Measurements from ENCODE around the gene ERC1. TPM values are rescaled to one million over a fixed set of nuclear protein-coding genes. Genes with fewer than 3 reads are reported as not detected.

ERC1 gene
- total and polyA plus RNA-seq, 2 donors from 2014 or later: 5.1 to 68.3 TPM

DNA sequence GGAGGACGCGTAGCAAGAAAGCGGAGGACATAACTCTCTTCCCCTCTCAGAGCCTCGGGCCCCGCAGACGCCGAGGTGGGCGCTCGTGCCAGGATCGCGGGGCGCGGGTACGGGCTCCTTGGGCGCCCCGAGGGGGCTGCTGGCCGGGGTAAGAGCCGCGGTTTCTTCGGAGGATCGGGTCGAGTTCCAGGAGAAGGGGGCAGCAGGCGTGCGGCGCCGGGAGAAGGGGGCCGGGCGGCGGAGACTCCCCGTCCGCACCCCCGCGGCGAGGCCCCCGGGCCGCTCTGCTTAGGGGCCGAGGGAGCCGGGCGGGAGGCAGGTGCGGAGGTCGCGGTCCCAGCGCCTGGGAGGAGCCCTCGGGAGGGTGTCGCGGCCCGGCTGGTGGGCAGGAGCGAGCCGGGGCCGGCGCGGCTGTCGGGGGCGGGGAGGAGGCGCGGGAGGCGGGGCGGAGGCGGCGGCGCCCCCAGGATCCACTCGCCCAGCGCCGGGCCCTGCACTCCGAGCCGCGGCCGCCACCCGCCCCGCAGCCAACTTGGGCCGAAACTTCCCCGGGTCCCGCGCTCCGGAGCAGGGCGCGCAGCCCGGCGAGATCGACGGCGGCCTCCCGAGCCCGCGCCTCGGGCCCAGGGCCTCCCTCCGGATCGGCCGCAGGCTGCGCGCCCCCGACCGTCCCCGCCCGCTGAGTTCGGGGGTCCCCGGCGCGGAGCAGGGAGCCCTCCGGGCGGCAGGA, 539.0 kb downstream of the ERC1 start:
- H3K9me3 ChIP-seq (ENCODE audit: control insufficient read depth in 2 of 3, insufficient read depth in 1 of 3, low read length in 3 of 3): no peaks in the 10 kb centered on the region
- peaks cover 0 to 2% (median 0%) of the 10 kb centered on the region in 3 donors for H3K4me1 ChIP-seq (ENCODE audit: control insufficient read depth in 2 of 3, insufficient read depth in 2 of 3, low read depth in 1 of 3, low read length in 3 of 3)
- DNase-seq: peak in 3 of 5 donors; percentile 13 to 44 (median 31)
- no peak for FAIRE-seq
- intact Hi-C loops (cut with DNase I): no loop called here
- H3K36me3 ChIP-seq (ENCODE audit: control insufficient read depth in 2 of 3, insufficient read depth in 3 of 3, low read length in 3 of 3): no peaks in the 10 kb centered on the region
- TF ChIP-seq CTCF (IDR thresholded peaks at IDR 0.05; ENCODE audit: borderline replicate concordance, extremely low read depth, insufficient read depth): no peak
- no peak overlapping the region for H3K9ac ChIP-seq (ENCODE audit: low read length in 3 of 3)
- H3K4me3 ChIP-seq (ENCODE audit: low read length in 3 of 3): peak overlapping the region in 1 of 3 donors; percentile 13
- no peak overlapping the region for H3K27ac ChIP-seq (ENCODE audit: low read depth in 2 of 2, low read length in 2 of 2)
- peaks cover 3% of the 10 kb centered on the region for H3K27me3 ChIP-seq (ENCODE audit: control insufficient read depth, insufficient read depth, low read length)

- TF ChIP-seq CTCF (IDR thresholded peaks at IDR 0.05; ENCODE audit: borderline replicate concordance, extremely low read depth, insufficient read depth): no peak
- H3K4me3 ChIP-seq (ENCODE audit: low read length in 3 of 3): no peak overlapping the region
- no peak for DNase-seq
- H3K27me3 ChIP-seq (ENCODE audit: control insufficient read depth, insufficient read depth, low read length): peaks cover 3% of the 10 kb centered on the region
- no peak overlapping the region for H3K27ac ChIP-seq (ENCODE audit: low read depth in 2 of 2, low read length in 2 of 2)
- peaks cover 0 to 2% (median 0%) of the 10 kb centered on the region in 3 donors for H3K4me1 ChIP-seq (ENCODE audit: control insufficient read depth in 2 of 3, insufficient read depth in 2 of 3, low read depth in 1 of 3, low read length in 3 of 3)
- no peaks in the 10 kb centered on the region for H3K9me3 ChIP-seq (ENCODE audit: control insufficient read depth in 2 of 3, insufficient read depth in 1 of 3, low read length in 3 of 3)
- FAIRE-seq: no peak
- intact Hi-C loops (cut with DNase I): no loop called here
- no peak overlapping the region for H3K9ac ChIP-seq (ENCODE audit: low read length in 3 of 3)
- H3K36me3 ChIP-seq (ENCODE audit: control insufficient read depth in 2 of 3, insufficient read depth in 3 of 3, low read length in 3 of 3): no peaks in the 10 kb centered on the region
Observed at GRCh38 chr12:1530592-1531152, 539.6 kb downstream of the ERC1 start.

GRCh38 chr12:1531153-1531653, 540.2 kb downstream of the ERC1 start:
- DNase-seq (peak in 2 of 5 donors; percentile 29 to 33), FAIRE-seq (no peak)
- Histone ChIP-seq H3K27ac (ENCODE audit: low read depth in 2 of 2, low read length in 2 of 2) (no peak overlapping the region), H3K9me3 (ENCODE audit: control insufficient read depth in 2 of 3, insufficient read depth in 1 of 3, low read length in 3 of 3) (no peaks in the 10 kb centered on the region), H3K9ac (ENCODE audit: low read length in 3 of 3) (no peak overlapping the region), H3K4me3 (ENCODE audit: low read length in 3 of 3) (peak overlapping the region in 1 of 3 donors; percentile 25), H3K36me3 (ENCODE audit: control insufficient read depth in 2 of 3, insufficient read depth in 3 of 3, low read length in 3 of 3) (no peaks in the 10 kb centered on the region), H3K27me3 (ENCODE audit: control insufficient read depth, insufficient read depth, low read length) (peaks cover 3% of the 10 kb centered on the region), H3K4me1 (ENCODE audit: control insufficient read depth in 2 of 3, insufficient read depth in 2 of 3, low read depth in 1 of 3, low read length in 3 of 3) (peaks cover 0 to 2% (median 0%) of the 10 kb centered on the region in 3 donors)
- intact Hi-C loops (cut with DNase I): no loop called here
- no peak for TF ChIP-seq CTCF (IDR thresholded peaks at IDR 0.05; ENCODE audit: borderline replicate concordance, extremely low read depth, insufficient read depth)

Measured in kidney (tissue), 14 donors.